Smooth muscle cell (in vitro differentiated cells): ENCODE measurements around the gene KCNG1. TPM values are rescaled to one million over a fixed set of nuclear protein-coding genes. Genes with fewer than 3 reads are reported as not detected.

Experiments used
- DNase-seq: peaks from one replicate; lab custom pipeline; 2025; ENCODE audit not compliant: unreplicated experiment; lab: John Stamatoyannopoulos, UW
- H2AFZ ChIP-seq: fragments of 200-600 bp; sonication (generic); 2 replicates; pipeline ENCODE4 v1.6.0; 2016; ENCODE audit warnings: antibody characterized with exemption, low read depth, mild to moderate bottlenecking
- H3F3A ChIP-seq: fragments of 200-600 bp; sonication (generic); 2 replicates; pipeline ENCODE4 v1.6.0; 2017; ENCODE audit warnings: antibody characterized with exemption, low read depth
- H3K27ac ChIP-seq: fragments of 200-600 bp; sonication (generic); 2 replicates; pipeline ENCODE4 v1.5.1; 2016; ENCODE audit warnings: low read depth, mild to moderate bottlenecking
- H3K27me3 ChIP-seq: fragments of 200-600 bp; sonication (generic); 2 replicates; pipeline ENCODE4 v1.6.1; 2016; ENCODE audit warnings: low read depth, mild to moderate bottlenecking
- H3K36me3 ChIP-seq: fragments of 200-600 bp; sonication (generic); 2 replicates; pipeline ENCODE4 v1.5.1; 2016; ENCODE audit warnings: low read depth
- H3K4me1 ChIP-seq: fragments of 200-600 bp; sonication (generic); 2 replicates; pipeline ENCODE4 v1.5.1; 2016; ENCODE audit warnings: low read depth
- H3K4me2 ChIP-seq: fragments of 200-600 bp; sonication (generic); 2 replicates; pipeline ENCODE4 v1.6.0; 2016; ENCODE audit warnings: mild to moderate bottlenecking
- H3K4me3 ChIP-seq: fragments of 200-600 bp; sonication (generic); 2 replicates; pipeline ENCODE4 v1.5.1; 2016; ENCODE audit warnings: mild to moderate bottlenecking
- H3K79me2 ChIP-seq: fragments of 200-600 bp; sonication (generic); 2 replicates; pipeline ENCODE4 v1.6.0; 2016; ENCODE audit warnings: low read depth, mild to moderate bottlenecking
- H3K9ac ChIP-seq: fragments of 200-600 bp; sonication (generic); 2 replicates; pipeline ENCODE4 v1.6.0; 2016; ENCODE audit warnings: low read depth
- H3K9me3 ChIP-seq: fragments of 200-600 bp; sonication (generic); replicated peaks from 2 replicates; pipeline ENCODE4 v1.5.1; 2016; ENCODE audit warnings: low read depth
- H4K20me1 ChIP-seq: fragments of 200-600 bp; sonication (generic); 2 replicates; pipeline ENCODE4 v1.6.0; 2016; ENCODE audit warnings: low read depth
- WGBS: methylation state at CpG from one replicate; pipeline ENCODE4 v1.1.7; 2016; ENCODE audit warnings: low lambda C conversion rate; 5-methylcytosine and 5-hydroxymethylcytosine counted together
- polyA plus RNA-seq: library from polyadenylated mRNA; unstranded; fragments of >200 nt; fragmentation: Nextera tagmentation; extraction: Ambion mirVana; gene quantifications from 2 replicates; pipeline ENCODE4 v1.2.1, GENCODE V29; 2016
- total RNA-seq: library from RNA; depleted of rRNA; stranded (reverse); fragments of >200 nt; gene quantifications from 2 replicates; pipeline ENCODE4 v1.2.3, GENCODE V29; 2014
- TF ChIP-seq, protein P1 (sequence below): fragments of 200-600 bp; sonication (generic); IDR thresholded peaks from 2 replicates; pipeline ENCODE4 v1.5.1; 2017; ENCODE audit warnings: borderline replicate concordance, mild to moderate bottlenecking, antibody characterized with exemption; ENCODE audit not compliant: insufficient read depth, poor library complexity, severe bottlenecking

KCNG1 gene
- total and polyA plus RNA-seq, 2 experiments from 2014 or later: 51.2 to 54.1 TPM

DNA sequence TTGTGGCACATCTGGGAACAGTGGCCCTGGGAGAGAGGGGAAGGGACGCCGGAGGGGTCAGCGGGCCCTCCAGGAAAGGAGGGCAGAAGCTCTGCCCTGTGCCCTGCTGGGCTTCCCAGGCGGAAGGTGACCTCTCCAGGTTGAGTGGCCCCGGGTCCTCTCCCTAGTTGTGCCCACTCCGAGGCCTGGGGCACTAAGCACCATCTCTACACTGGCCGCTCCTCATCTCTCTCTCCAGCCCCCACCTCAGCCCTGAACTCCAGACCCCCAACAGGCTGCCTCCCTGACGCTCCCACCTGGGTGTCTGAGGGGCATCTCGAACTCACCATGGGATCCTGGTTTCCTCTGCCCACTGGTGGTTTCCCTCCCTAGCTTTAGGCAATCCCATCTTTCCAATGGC is 18.1 kb downstream of the KCNG1 start:
- no peaks in the 10 kb centered on the region for H3K9me3 ChIP-seq
- H3K4me2 ChIP-seq: no peak overlapping the region
- no peak overlapping the region for H3K27ac ChIP-seq
- H3K36me3 ChIP-seq: no peaks in the 10 kb centered on the region
- DNase-seq: no peak
- no peak overlapping the region for H3K9ac ChIP-seq
- H3F3A ChIP-seq: no peaks in the 10 kb centered on the region
- peaks cover 7% of the 10 kb centered on the region for H4K20me1 ChIP-seq
- H3K4me1 ChIP-seq: no peaks in the 10 kb centered on the region
- TF ChIP-seq, protein P1, sequence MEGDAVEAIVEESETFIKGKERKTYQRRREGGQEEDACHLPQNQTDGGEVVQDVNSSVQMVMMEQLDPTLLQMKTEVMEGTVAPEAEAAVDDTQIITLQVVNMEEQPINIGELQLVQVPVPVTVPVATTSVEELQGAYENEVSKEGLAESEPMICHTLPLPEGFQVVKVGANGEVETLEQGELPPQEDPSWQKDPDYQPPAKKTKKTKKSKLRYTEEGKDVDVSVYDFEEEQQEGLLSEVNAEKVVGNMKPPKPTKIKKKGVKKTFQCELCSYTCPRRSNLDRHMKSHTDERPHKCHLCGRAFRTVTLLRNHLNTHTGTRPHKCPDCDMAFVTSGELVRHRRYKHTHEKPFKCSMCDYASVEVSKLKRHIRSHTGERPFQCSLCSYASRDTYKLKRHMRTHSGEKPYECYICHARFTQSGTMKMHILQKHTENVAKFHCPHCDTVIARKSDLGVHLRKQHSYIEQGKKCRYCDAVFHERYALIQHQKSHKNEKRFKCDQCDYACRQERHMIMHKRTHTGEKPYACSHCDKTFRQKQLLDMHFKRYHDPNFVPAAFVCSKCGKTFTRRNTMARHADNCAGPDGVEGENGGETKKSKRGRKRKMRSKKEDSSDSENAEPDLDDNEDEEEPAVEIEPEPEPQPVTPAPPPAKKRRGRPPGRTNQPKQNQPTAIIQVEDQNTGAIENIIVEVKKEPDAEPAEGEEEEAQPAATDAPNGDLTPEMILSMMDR: no peak
- no peak overlapping the region for H2AFZ ChIP-seq
- no peaks in the 10 kb centered on the region for H3K79me2 ChIP-seq
- 99% methylated on average over 6 of the region's 9 CpGs for WGBS
- H3K27me3 ChIP-seq: no peaks in the 10 kb centered on the region
- H3K4me3 ChIP-seq: no peak overlapping the region

DNA sequence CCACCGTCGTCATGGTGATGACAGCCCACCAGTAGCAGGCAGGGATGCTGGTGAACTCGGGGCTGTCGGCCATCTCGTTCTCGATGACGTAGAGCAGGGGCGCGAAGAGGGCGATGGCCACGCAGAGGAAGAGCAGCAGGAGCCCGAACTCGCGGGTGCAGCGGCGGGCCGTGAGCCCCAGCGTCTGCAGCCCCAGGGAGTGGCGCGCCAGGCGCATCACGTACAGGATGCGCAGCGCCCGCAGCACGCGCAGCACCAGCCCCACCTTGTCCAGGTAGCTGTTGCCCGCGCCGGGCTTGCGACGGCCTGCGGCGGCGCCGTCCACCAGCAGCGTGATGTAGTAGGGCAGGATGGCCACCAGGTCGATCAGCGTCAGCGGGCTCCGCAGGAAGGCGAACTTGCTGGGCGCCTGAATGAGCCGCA is 18.6 kb downstream of the KCNG1 start:
- Histone ChIP-seq H3K4me3 (no peak overlapping the region), H3K27ac (no peak overlapping the region), H2AFZ (no peak overlapping the region), H3K79me2 (no peaks in the 10 kb centered on the region), H3K4me2 (no peak overlapping the region), H3K9ac (no peak overlapping the region), H3F3A (no peaks in the 10 kb centered on the region), H3K9me3 (no peaks in the 10 kb centered on the region), H3K27me3 (no peaks in the 10 kb centered on the region), H3K36me3 (no peaks in the 10 kb centered on the region), H4K20me1 (peaks cover 7% of the 10 kb centered on the region), H3K4me1 (no peaks in the 10 kb centered on the region)
- 97% methylated on average over 35 of the region's 44 CpGs for WGBS
- DNase-seq: no peak
- TF ChIP-seq, protein P1: no peak

DNA sequence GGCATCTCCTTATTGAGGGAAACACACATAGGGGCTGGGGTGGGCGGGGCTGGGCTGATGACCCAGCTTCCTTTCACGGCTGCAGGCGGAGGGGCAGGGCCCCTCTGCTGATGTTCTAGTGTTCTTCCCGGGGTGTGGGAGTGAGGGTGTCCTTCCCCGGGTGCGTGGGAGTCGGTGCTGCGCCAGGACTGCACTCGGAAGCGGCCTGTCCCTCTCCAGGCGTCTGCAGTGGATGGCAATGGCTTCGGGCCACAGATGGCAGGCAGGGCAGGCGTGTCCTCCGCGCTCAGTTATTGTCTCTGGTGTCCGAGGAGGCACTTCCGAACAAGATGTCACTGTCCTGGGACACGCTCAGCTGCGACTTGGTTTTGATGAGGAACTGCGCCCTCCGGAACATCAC is 19.2 kb downstream of the KCNG1 start:
- no peak overlapping the region for H3K9ac ChIP-seq
- H3K79me2 ChIP-seq: no peaks in the 10 kb centered on the region
- no peaks in the 10 kb centered on the region for H3K27me3 ChIP-seq
- DNase-seq: no peak
- no peaks in the 10 kb centered on the region for H3K4me1 ChIP-seq
- H3K9me3 ChIP-seq: no peaks in the 10 kb centered on the region
- H2AFZ ChIP-seq: no peak overlapping the region
- no peak overlapping the region for H3K27ac ChIP-seq
- H3K4me3 ChIP-seq: no peak overlapping the region
- H4K20me1 ChIP-seq: peaks cover 3% of the 10 kb centered on the region
- WGBS: 93% methylated on average over 21 of the region's 21 CpGs
- H3K36me3 ChIP-seq: no peaks in the 10 kb centered on the region
- TF ChIP-seq, protein P1: no peak
- H3K4me2 ChIP-seq: no peak overlapping the region
- H3F3A ChIP-seq: no peaks in the 10 kb centered on the region

DNA sequence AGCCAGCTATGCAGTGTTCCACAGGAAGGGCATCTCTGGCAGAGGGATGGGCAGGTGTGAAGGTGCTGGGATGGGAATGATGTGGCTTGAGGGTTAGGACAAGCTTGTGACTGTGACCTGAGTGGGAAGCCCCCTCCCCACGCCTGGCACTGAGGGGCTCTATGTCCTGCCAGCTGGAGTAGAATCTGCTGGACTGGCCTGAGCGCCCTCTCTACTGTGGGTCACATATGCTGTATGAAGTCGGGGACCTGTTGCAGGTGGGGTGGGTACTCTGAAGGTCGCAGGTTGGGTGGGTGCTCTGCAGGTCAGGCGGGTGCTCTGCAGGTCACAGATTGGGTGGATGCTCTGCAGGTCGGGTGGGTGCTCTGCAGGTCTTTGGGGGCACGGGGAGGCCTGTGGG is 20.3 kb downstream of the KCNG1 start:
- Histone ChIP-seq H3F3A (no peaks in the 10 kb centered on the region), H3K9me3 (no peaks in the 10 kb centered on the region), H3K27ac (no peak overlapping the region), H4K20me1 (no peaks in the 10 kb centered on the region), H2AFZ (no peak overlapping the region), H3K9ac (no peak overlapping the region), H3K36me3 (no peaks in the 10 kb centered on the region), H3K79me2 (no peaks in the 10 kb centered on the region), H3K4me3 (no peak overlapping the region), H3K27me3 (no peaks in the 10 kb centered on the region), H3K4me2 (no peak overlapping the region), H3K4me1 (no peaks in the 10 kb centered on the region)
- DNase-seq: no peak
- TF ChIP-seq, protein P1: no peak
- whole genome bisulfite sequencing: 90% methylated on average over 7 of the region's 7 CpGs
